Measurements from ENCODE around the gene SPSB4. TPM values are rescaled to one million over a fixed set of nuclear protein-coding genes. Genes with fewer than 3 reads are reported as not detected.

The SPSB4 gene
- total and polyA plus RNA-seq, 2 of the 13 experiments (the other 11 are each of a cell fraction or from before 2014, with no cell fraction given) = not detected

DNA sequence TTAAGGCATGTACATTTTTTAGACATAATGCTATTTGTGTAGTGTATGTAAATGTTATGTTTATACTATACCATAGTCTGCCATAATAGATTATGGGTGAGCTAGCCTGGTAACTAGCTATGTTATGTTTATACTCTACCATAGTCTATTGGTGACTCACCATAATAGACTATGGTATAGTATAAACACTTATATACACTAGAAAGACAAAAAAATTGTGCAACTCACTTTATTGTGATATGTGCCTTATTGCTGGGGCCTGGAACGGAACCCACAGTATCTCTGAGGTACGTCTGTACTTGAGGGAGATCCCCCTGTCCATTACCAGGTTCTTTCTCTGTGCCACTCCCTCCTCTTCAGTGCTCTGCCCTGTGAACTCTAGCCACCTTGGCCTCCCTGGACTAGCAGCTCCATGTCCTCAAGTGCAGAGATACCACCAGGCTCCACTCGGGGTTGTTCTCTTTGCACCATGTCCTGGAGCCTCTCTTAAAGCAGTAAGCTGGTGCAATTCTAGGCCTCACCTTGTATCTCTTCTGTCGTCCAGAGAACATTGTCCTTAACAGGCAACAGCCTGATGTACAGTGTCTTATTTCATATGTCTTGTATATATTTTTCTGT, 119.6 kb downstream of the SPSB4 start:
- FAIRE-seq (no peak), ATAC-seq (no peak), DNase-seq (ENCODE audit: low spot score) (no peak)
- H3K9ac ChIP-seq (ENCODE audit: insufficient read depth, low read depth, low read length) = no peak overlapping the region
- no peak overlapping the region for H3K27ac ChIP-seq (ENCODE audit: extremely low read length, insufficient read depth, low read length)
- no peaks in the 10 kb centered on the region for H4K20me1 ChIP-seq (ENCODE audit: insufficient read depth, low read length)
- POLR2A ChIA-PET = no interaction called here
- CTCF ChIA-PET (ENCODE audit: low intra/inter-chr PET ratio, low total read pairs) = no interaction called here
- in situ Hi-C loops (cut with HindIII; ENCODE audit: extremely low pct_ligation_motif_present, low pct_unique_long_range_greater_than_20kb) = no loop called here
- BruUV-seq (replicated peaks) = no TSS peak
- H3K9me3 ChIP-seq (ENCODE audit: low read length) = no peaks in the 10 kb centered on the region
- no peaks in the 10 kb centered on the region for H3K79me2 ChIP-seq (ENCODE audit: insufficient read depth, low read length)
- no peaks in the 10 kb centered on the region for H3K4me1 ChIP-seq (ENCODE audit: insufficient read depth, low read length)
- TF ChIP-seq THAP11 (CRISPR knock-in tag; IDR thresholded peaks at IDR 0.05) (no peak), ELF1 (CRISPR knock-in tag; IDR thresholded peaks at IDR 0.05) (no peak), SP1 (IDR thresholded peaks at IDR 0.05) (no peak), SP1 (CRISPR knock-in tag; IDR thresholded peaks at IDR 0.05) (no peak), ZFP82 (CRISPR knock-in tag; IDR thresholded peaks at IDR 0.05; ENCODE audit: borderline replicate concordance) (no peak), ZNF3 (CRISPR knock-in tag; IDR thresholded peaks at IDR 0.05) (no peak), POLR2A (IDR thresholded peaks at IDR 0.05; ENCODE audit: insufficient read depth in 1 of 2, low read depth in 2 of 2, low read length in 2 of 2) (no peak), FOXA3 (CRISPR knock-in tag; IDR thresholded peaks at IDR 0.05) (no peak), ZKSCAN5 (CRISPR knock-in tag; IDR thresholded peaks at IDR 0.05) (no peak), DNMT1 (CRISPR knock-in tag; IDR thresholded peaks at IDR 0.05) (no peak), ONECUT2 (CRISPR knock-in tag; IDR thresholded peaks at IDR 0.05) (no peak), ZBTB3 (CRISPR knock-in tag; IDR thresholded peaks at IDR 0.05; ENCODE audit: borderline replicate concordance, low read depth) (no peak), CBX5 (CRISPR knock-in tag; IDR thresholded peaks at IDR 0.05; ENCODE audit: borderline replicate concordance) (no peak)
- TF ChIP-seq, protein P1, sequence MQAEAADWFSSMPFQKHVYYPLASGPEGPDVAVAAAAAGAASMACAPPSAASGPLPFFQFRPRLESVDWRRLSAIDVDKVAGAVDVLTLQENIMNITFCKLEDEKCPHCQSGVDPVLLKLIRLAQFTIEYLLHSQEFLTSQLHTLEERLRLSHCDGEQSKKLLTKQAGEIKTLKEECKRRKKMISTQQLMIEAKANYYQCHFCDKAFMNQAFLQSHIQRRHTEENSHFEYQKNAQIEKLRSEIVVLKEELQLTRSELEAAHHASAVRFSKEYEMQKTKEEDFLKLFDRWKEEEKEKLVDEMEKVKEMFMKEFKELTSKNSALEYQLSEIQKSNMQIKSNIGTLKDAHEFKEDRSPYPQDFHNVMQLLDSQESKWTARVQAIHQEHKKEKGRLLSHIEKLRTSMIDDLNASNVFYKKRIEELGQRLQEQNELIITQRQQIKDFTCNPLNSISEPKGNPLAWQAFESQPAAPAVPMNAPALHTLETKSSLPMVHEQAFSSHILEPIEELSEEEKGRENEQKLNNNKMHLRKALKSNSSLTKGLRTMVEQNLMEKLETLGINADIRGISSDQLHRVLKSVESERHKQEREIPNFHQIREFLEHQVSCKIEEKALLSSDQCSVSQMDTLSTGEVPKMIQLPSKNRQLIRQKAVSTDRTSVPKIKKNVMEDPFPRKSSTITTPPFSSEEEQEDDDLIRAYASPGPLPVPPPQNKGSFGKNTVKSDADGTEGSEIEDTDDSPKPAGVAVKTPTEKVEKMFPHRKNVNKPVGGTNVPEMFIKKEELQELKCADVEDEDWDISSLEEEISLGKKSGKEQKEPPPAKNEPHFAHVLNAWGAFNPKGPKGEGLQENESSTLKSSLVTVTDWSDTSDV (CRISPR knock-in tag; IDR thresholded peaks at IDR 0.05) = no peak
- TF ChIP-seq, protein P2, sequence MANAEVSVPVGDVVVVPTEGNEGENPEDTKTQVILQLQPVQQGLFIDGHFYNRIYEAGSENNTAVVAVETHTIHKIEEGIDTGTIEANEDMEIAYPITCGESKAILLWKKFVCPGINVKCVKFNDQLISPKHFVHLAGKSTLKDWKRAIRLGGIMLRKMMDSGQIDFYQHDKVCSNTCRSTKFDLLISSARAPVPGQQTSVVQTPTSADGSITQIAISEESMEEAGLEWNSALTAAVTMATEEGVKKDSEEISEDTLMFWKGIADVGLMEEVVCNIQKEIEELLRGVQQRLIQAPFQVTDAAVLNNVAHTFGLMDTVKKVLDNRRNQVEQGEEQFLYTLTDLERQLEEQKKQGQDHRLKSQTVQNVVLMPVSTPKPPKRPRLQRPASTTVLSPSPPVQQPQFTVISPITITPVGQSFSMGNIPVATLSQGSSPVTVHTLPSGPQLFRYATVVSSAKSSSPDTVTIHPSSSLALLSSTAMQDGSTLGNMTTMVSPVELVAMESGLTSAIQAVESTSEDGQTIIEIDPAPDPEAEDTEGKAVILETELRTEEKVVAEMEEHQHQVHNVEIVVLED (CRISPR knock-in tag; IDR thresholded peaks at IDR 0.05; ENCODE audit: borderline replicate concordance) = no peak
- TF ChIP-seq, protein P3, sequence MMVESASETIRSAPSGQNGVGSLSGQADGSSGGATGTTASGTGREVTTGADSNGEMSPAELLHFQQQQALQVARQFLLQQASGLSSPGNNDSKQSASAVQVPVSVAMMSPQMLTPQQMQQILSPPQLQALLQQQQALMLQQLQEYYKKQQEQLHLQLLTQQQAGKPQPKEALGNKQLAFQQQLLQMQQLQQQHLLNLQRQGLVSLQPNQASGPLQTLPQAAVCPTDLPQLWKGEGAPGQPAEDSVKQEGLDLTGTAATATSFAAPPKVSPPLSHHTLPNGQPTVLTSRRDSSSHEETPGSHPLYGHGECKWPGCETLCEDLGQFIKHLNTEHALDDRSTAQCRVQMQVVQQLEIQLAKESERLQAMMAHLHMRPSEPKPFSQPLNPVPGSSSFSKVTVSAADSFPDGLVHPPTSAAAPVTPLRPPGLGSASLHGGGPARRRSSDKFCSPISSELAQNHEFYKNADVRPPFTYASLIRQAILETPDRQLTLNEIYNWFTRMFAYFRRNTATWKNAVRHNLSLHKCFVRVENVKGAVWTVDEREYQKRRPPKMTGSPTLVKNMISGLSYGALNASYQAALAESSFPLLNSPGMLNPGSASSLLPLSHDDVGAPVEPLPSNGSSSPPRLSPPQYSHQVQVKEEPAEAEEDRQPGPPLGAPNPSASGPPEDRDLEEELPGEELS (CRISPR knock-in tag; IDR thresholded peaks at IDR 0.05) = no peak
- TF ChIP-seq, protein P4, sequence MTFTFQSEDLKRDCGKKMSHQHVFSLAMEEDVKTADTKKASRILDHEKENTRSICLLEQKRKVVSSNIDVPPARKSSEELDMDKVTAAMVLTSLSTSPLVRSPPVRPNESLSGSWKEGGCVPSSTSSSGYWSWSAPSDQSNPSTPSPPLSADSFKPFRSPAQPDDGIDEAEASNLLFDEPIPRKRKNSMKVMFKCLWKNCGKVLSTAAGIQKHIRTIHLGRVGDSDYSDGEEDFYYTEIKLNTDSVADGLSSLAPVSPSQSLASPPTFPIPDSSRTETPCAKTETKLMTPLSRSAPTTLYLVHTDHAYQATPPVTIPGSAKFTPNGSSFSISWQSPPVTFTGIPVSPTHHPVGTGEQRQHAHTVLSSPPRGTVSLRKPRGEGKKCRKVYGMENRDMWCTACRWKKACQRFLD (CRISPR knock-in tag; IDR thresholded peaks at IDR 0.05; ENCODE audit: borderline replicate concordance) = no peak
- H2AFZ ChIP-seq (ENCODE audit: low read length) = no peak overlapping the region
- no peak overlapping the region for H3K4me2 ChIP-seq (ENCODE audit: low read depth, low read length)
- no peaks in the 10 kb centered on the region for H3K36me3 ChIP-seq (replicated peaks in 1 of 2; ENCODE audit: control insufficient read depth in 1 of 2, insufficient read depth in 2 of 2, low read length in 2 of 2)
- 17% methylated on average over 4 of the region's 4 CpGs for WGBS (ENCODE audit: low lambda C conversion rate)
- intact Hi-C loops (cut with micrococcal nuclease; ENCODE audit: unreplicated experiment) = no loop called here
- H3K4me3 ChIP-seq (replicated peaks in 1 of 3; ENCODE audit: insufficient read depth in 1 of 3, low read depth in 2 of 3, low read length in 3 of 3) = no peak overlapping the region
- no peaks in the 10 kb centered on the region; a peak in 1 of 5 replicates for H3K27me3 ChIP-seq (ENCODE audit: control insufficient read depth in 1 of 2, insufficient read depth in 2 of 2, low read length in 2 of 2)
